Activated effector memory CD4-positive, alpha-beta T cell treated with Interleukin-2 at 50 U/mL for 16 hours (primary cell): Measurements from ENCODE around the gene COL4A4.

Experiments
- DNase-seq: peaks from one replicate; pipeline ENCODE4 v3.0.0-alpha.2; 2020

COL4A4 gene

GRCh38 chr2:227160164-227160563, 3.8 kb downstream of the COL4A4 start:
- no peak for DNase-seq

DNA sequence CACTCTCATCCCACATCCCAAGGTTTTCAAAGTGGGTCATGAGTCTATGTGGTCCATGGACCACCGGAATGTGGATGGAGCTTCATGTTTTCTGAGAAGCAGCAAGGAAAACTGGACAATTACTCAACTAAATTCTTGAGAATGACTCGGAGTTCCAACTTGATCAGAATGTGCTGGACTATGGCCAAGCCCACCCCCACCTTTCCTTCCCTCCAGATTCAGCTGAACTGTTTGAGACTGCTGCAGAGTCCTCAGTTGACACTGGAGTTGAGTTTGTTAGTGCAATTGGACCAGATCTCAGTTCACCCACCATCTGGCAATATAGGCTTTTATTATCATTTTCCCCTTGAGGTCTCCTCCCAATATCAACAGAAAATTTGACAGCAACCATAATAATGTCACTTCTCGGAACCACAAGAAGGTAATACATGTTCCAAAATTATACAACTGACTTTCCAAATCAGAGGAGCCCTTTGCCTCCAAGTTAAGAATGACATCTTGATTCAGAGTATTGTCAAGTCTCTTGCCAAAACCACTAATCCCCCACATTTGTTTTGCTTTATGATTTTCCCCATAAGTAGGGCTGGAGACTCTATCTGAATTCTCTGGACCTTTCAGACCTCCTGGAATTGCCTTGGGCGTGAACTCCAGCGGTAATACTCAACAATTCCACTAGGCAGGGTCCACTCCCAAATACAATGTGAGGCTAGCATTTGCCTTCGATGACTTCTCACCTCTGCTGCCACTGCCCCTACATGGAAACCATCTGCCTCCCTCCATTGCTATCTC, 8.8 kb downstream of the COL4A4 start:
- DNase-seq, result no peak

DNA sequence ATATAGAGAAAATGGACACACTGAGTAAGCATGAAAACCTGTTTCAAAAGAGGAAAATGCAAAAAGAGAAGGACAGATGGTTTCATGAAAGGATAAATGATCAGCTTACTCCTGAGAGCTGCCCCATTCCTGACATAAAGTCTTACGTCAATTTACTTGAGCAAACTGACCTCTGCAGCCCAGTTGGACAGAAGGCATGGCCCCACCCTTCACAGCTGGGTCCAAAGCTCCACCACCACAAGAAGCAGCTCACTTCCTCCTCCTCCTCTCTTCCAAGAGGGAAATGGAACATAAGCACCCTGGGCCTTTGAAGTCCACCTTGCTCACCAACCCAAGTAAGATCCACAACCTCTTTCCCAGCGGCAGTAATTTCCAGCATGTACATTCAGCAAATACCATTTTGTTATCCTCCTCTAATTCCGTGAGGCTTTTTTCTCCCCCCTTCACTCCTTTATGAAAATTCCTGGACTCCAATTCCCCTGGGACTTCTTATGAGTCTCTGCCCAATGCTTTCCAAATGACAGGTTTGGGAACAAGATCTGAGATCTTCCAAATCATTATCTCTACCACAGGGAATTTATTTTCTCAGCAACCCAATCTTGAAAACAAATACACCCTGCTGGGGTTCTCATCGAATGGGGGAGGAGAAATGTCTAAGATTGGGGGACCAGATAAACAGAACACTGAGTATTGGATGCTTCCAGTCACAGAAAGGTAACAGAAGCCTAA, 10.1 kb downstream of the COL4A4 start:
- DNase-seq, result no peak

DNA sequence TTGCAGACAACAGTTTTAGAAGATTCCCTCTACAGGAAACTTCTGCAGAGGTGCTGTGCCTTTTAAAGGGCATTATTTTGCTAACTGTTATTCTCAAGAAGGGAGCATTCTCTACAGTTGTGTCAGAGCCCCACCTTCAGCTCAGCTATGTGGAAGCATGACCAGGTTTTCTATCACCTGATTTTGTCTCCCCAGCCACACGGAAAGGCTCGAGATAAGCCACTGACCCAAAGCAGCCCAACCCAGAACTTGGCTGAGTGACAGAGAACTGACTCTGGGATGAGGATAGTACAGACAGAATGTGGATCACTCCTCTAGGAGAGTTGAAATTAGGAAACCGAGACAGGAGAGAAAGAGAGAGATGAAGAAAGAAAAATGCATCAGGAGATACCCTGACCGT, 10.7 kb downstream of the COL4A4 start:
- DNase-seq, result no peak

DNA sequence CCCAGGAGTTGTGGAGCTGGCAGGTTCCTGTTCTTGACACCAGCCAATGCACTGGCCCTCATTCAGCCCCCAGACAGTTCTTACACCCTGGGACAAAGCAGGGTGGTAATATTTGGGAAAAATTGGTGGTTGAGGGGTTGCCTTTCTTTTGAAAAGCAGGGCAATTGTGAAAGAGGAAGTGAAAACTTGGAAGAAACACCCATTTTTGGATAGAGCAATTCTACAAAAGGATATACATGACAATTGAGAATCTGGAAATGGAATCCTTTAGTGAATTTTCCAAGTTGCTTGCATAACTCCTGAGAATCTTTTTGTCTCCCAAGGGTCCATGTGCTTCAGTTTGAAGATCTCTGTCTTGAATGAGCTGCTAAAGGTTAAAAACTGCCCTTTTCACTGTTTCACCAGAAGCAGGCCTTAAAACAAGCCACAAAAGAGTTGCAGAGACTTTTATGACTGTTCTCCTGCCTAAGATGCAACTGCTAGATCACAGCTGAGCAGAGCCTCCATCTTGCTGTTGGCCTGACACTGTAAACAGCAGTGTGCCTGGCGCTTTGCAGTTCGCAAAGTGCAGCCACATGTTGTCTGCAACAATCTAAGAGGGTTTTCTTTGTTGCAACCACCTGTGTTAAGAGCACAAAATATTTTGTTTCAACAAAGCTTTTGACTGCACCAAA, 11.8 kb downstream of the COL4A4 start:
- no peak for DNase-seq

- DNase-seq, result no peak
Observed at GRCh38 chr2:227150222-227150936, 13.6 kb downstream of the COL4A4 start.

DNA sequence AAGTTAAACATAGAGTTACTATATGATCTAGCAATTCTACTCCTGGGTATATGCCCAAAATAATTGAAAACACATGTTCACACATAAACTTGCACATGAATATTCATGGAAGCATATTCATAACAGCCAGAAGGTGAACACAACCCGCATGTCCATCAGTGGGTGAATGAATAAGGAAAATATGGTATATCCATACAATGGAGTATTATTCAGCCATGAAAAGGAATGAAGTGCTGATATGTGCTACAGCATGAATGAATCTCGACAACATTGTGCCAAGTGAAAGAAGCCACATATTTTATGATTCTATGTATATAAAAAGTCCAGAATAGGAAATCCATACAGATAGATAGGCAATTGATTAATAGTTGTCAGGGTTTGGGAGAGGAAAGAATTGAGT, 15.9 kb downstream of the COL4A4 start:
- no peak for DNase-seq

GRCh38 chr2:227147023-227147422, 17.0 kb downstream of the COL4A4 start:
- DNase-seq, result no peak

DNA sequence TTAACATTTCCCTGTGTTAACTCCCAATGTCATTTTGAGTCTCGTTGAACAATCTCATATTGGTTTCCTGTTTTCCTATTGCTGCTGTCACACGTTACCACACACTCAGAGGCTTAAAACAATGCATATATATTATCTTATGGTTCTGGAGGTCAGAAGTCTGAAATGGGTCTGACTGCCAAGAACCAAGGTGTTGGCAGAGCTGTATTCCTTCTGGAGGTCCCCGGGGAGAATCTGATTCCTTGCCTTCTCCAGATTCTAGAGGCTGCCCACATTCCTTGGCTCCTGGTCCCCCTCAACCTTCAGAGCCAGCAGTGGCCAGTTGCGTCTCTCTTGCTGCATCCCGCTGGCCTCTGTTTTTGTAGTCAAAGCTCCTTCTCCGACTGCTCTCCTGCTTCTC, 17.5 kb downstream of the COL4A4 start:
- DNase-seq, result no peak

DNA sequence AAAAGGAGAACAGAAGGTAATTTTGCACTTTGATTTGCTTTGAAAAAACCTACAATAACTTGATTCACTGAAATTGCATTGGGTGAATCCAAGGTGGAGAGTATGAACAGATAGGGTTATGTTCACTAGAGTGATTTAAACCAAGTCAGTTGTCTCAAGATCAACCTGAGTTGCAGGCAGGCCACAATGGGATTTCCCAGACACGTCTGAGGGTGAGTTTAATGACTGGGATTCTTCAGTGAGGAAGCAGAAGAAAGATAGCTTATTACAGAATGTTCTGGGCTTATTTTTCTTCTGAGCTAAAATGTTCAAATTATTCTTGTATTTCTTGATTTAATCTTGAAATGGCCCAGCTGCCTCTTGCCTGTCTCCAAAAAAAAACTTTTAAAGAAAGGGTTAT, 20.1 kb downstream of the COL4A4 start:
- no peak for DNase-seq

- DNase-seq, result no peak
Observed at GRCh38 chr2:227141301-227141700, 22.7 kb downstream of the COL4A4 start.

- DNase-seq, result no peak
Observed at GRCh38 chr2:227134591-227134990, 29.4 kb downstream of the COL4A4 start.

GRCh38 chr2:227132986-227133385, 31.0 kb downstream of the COL4A4 start:
- DNase-seq, result no peak

GRCh38 chr2:227130636-227131035, 33.4 kb downstream of the COL4A4 start:
- no peak for DNase-seq

DNA sequence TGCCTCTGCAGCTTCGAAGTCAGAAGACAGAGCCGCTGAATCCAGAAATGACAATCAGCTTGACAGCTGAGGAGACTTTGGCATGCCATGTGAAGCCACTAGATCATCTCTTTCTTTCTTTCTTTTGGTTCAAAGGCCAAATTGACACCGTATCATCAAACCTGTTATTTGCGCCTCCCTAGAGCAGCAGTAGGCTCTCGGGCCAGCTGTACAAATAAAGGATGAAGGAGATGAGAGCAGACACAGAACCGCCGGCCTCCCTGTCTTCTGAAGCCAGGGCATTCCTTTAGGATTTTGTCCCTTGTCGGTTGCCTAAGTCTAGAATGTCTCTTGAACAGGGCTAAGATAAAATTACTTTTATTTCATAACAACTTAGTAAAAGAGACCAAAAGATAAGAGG, 36.8 kb downstream of the COL4A4 start:
- DNase-seq, result no peak

DNA sequence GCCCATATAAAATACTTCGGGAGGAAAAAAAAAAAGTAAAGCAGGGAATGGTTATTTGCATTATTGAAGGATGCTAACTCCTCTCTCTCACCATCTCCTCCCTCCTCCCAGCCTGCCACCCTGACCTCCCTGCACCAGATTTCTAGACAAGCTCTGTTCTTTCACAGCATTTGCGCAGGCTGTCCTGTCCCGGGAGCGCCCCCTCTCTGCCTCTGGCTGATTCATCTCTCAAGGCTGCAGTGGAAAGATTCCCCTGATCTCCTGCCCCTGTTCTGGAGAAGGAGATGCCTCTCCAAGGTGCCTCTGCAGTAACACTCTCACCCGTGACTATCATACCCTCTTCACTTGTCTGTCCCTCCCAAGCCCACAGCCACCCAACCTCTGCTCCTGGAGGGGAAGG, 38.5 kb downstream of the COL4A4 start:
- DNase-seq, result no peak

- DNase-seq, result no peak
Observed at GRCh38 chr2:227124811-227125210, 39.2 kb downstream of the COL4A4 start.

GRCh38 chr2:227123697-227124096, 40.3 kb downstream of the COL4A4 start:
- no peak for DNase-seq

DNA sequence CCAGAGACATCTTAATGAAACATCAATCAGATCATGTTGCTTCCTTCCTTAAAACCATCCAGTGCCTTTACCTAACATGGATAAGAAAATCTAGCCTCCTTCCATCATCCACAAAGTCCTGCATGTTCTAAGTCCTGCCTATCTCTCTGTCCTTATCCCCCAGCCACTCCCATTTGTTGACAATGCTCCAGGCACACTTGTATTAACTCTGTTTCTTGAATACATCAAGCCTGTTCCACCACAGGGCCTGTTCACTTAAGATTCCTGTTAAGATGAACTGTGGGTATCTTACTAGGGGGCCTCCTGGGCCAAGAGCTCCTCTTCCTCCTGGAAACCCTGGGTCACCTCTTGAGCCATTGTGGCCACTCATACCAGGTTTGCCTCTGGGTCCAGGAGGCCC, 45.7 kb downstream of the COL4A4 start:
- no peak for DNase-seq

DNA sequence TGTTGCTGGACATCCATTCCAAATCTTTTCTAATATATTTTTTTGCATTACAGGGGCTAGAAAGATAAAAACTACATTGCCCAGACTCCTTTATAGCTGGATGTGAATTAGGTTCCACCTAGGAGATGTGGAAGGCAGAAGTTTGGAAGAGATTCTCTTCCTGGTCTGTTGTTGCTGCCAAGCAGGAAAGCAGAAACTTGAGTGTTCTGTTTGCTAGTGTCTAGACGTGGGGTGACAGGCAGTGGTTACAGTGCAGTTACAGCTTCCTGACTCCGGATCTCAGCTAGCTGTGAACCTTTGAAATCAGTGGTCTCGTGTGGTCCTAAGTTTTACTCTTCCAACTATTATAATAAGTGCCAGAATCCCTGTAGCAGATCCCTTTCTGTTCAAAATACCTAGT, 46.2 kb downstream of the COL4A4 start:
- no peak for DNase-seq

DNA sequence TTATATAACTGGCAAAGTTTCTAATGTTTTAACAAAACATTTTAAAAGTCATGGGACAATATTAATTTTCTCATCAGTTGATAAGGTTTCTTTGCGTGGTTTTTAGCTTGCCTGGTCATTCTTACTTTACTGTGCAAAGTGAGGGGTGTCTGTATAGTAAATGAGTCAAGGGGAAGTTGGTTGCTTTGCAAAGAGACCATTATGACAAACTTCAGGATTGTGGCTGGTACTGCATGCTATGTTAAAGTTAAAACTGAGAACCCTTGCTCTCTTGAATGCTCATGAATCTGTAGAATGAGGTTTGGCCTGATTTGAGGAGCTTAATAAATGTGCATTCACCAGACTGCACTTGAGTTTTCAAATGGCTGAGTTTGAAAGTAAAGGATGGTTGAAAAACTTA, 47.0 kb downstream of the COL4A4 start:
- DNase-seq, result no peak

GRCh38 chr2:227115761-227116160, 48.2 kb downstream of the COL4A4 start:
- no peak for DNase-seq
